NCI-H510A (cell line): ENCODE results near the gene ALPG.
"Not testable (repeated sequence)": the region's sequence is repeated elsewhere in the genome, so short reads cannot be mapped to it uniquely, and the experiment has no call there.

Experiments used
- DNase-seq: peaks from one replicate; lab custom pipeline; 2025; lab: John Stamatoyannopoulos, UW

Gene ALPG

DNA sequence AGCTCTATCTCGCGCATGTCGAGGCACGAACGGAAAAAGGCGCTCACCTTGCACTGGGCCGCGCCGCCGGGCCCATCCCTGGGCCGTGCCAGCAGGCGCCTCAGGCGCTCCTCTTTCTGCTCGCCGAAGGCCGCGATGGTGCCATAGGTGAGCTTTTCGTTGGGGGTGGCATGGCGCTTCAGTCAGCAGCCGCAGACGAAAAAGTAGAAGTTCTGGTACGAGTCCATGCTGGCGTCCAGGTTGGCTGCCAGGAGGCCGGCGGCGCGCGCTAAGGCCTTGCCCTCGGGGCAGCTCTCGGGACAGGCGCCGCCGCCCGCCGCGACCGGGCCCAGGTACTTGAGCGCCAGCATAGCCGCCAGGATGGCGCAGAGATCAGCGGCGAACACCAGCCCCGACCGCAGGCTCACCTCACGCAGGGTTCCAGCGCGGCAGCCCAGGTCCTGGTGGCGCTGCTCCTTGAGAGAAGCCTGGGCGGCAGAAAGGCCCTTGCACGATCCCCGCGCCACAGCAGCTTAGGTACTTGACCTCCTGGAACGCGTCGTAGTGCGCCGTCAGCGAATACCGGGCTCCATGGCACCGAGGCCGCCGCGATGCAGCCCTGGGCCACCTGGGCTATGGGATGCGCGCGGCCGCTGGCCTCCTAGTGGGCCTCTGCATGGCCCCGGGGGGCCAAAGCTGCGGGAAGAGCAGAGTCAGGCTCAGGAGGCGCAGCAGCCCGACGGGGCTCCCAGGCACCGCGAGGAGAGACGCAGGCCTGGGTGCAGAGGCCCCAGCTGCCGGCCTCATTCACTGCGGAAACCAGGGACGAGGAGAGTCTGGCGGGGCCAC, 12.8 kb downstream of the ALPG start:
- DNase-seq, result no peak

DNA sequence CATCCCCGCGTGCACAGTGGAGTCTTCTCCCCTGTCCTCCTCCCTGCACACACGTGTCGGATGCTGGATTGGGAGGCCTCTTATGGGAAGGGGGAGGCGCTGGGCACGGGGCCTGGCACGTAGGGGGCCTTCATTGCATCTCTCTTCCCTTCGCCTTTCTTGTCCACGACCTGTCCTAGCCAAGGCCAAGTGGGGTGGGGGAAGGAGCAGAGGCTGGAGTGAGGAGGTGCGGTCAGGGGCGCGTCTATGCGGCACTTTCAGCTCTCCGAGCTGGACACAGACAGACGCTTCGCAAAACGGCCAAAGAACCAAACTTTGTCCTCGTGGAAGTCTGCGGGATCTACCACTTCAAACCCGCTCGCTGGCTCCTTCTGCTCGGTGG, 13.4 kb downstream of the ALPG start:
- no peak for DNase-seq

DNA sequence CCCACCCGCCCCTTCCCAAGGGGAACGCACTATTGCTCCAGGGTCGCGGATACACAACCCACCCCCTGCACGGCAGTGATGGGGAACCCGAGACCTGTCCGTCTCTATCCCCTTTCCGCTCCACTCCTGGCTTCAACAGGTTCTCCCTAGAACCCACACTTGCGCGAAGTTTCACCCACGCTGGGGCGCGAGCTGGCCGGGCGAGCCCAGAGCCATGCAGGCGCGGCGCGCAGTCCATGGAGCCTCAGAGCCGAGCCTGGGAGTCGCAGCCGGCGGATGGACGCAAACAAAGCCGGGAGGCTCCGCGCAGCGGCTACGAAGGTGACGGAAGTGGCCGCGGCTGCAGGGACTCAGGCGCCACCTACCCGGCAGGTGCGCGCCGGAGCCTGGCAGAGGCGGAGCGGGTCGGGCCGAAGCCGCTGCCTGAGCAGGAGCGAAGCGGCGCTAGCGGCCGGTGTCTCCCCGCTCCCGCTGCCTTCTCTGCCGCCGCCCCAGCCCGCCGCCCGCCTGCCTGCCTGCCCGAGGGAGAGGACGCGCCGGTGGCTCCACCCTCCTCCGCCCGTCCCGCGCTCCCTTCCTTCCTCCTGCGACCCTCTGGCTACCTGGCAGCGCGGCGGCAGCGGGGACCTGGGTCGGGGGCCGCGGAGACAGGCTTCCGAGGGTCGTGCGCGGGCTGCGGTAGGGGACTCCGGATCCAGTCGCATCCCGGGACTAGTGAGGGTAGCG, 14.0 kb downstream of the ALPG start:
- peak; percentile 91 for DNase-seq

DNA sequence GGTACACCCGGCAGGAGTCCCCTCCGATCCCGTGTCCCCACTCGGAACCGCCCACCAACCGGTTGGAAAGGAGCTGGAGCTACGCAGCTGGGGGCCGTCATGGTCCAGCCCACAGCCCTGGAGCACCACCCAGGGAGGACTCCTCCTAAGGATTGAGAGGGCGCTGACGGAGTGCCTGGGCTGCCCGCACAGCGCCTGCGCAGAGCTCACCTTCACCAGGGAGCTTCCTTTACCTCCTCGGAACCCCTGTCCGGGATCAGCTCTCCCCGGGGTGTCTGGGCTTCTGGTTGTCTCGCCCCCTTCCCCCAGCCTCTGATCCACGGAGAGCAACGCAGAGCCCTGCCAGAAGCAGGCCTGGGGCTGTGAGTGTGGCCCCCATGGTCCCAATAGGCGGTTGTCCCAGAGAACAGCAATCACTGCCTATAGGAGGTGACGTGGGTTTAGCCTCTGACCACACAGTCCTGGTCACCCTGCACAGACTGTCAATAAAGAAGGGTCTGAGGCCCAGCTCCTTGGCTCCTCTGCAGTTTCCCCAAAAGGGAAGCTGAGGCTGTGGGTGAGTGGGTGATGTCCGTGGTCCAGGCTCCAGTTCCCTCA, 14.6 kb downstream of the ALPG start:
- no peak for DNase-seq

DNA sequence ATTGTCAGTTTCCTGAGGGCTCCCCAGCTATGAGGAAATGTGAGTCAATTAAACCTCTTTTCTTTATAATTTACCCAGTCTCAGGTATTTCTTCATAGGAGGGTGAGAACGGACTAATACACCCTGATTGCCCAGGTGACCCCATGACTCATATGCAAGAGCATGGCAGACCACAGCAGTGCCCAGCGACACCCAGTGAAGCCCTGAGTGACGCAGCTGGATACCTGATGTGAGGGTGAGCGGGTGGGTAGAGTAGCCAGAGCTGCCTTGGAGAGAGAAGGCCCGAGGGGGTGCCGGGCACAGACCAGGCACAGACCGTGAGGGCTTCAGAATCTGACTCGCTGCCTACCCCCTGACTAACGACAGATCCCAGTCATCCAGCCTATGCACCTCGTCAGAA, 15.4 kb downstream of the ALPG start:
- DNase-seq, result no peak

DNA sequence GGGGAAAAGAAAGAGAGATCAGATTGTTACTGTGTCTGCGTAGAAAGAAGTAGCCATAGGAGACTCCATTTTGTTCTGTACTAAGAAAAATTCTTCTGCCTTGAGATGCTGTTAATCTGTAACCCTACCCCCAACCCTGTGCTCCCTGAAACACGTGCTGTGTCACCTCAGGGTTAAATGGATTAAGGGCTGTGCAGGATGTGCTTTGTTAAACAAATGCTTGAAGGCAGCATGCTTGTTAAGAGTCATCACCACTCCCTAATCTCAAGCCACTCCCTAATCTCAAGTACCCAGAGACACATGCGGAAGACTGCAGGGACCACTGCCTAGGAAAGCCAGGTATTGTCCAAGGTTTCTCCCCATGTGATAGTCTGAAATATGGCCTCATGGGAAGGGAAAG, 16.4 kb downstream of the ALPG start:
- not testable (repeated sequence) for DNase-seq

DNA sequence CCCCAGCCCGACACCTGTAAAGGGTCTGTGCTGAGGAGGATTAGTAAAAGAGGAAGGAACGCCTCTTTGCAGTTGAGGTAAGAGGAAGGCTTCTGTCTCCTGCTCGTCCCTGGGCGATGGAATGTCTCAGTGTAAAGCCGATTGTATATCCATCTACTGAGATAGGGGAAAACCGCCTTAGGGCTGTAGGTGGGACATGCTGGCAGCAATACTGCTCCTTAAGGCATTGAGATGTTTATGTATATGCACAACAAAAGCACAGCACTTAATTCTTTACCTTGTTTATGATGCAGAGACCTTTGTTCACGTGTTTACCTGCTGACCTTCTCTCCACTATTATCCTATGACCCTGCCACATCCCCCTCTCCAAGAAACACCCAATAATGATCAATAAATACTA, 16.8 kb downstream of the ALPG start:
- DNase-seq, result not testable (repeated sequence)

DNA sequence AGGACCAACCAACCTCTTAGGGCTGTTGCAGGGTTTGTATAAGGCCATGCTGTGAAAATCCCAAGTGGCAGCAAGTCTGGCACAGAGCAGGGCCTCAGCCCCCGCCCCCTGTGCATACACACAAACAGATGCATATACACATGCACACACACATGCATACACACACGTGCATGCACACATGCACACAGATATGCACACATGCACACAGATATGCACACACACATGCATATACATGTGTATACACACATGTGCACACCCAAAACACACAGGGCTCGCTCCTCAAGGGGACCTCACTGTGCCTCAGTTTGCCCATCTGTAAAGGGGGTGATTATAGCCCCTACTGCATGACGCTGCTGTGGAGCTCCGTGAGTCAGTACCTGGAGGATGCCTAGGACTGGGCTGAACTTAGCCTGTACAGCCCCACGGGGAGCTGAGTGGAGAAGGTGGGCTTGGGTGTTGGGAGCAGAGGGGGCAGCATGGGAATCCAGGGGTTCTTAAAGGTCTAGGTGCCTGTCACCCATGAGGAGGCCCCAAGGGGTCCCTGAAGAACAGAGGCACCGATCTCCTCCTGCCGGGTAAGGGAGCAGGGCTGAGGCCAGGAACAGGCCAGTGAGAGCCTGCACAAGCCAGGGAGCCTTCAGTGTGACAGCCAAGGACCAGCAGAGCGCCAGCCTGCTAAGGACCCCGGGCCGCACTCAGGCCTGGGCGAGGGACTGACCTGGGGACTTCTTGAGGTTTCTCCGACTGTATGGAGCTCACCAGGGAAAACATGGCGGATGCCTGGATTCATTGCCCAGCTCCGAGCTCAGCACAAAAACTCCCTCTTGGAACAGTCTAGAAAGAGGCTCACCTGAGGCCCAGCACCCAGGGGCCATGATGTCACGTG, 25.3 kb downstream of the ALPG start:
- no peak for DNase-seq

DNA sequence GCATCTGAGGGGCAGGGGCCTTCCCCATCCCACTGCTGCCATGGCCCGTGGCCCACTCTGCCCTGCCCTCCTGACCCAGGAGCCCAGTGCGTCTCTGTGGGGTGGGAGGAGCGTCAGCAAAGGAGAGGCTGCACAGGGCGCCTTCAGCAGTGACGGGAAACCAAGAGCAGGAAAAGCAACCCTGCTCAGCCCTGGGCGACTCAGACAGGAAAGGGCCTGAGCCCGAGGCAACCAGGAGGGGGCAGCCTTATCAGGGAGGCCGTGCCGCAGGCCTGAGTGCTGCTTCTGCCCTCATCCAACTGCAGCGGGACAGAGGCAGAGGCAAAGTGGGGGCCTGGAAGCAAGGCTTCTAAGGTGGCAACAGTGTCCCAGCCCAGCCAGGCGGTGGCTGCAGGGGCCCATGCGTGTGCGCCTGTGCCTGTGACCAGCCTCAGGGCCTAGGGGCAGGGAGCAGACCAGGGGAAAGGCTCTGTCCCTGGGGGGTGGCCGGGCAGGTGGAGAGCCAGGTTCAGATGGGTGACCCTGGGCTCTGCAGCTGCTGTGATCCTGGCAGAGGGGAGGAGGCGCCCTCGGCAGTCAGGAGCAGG, 26.0 kb downstream of the ALPG start:
- no peak for DNase-seq

DNA sequence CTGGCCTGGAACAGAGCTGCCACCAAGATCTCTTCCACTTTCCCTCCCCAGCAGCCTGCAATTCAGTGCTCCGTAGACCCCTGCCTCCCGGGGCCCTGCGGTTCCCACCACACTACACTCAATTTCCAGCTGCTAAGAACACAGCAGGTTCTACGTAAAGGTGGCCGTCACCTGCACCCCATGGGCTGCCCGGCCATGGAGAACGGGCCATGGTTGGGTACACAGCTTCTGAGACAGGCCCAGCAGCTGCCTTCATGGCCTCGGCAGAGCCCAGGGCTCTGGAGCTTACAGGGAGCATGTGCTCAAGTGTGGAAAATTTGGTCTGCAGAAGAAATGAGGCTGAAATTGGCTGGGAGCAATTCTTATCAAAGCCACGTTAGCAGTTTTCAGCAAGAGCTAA, 27.0 kb downstream of the ALPG start:
- DNase-seq, result not testable (repeated sequence)

DNA sequence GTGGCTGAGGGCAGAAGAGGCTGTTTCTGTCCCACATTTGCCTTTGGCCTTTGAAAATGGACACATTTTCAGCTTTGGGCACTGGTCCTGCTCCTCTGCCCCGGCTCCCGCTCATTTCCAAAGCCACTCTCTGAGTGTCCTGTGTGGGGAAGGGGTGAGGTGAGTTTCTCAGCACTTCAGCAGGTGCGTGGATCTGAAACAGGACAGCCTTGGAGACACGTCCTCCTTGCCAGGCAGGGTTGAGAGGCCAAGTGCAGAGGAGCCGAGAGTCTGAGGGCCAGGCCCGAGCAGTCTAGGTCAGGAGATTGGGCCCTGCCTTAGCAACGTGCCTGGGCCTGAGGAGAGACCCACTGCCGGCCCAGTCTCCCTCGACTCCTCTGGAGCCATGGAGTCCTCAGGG, 27.4 kb downstream of the ALPG start:
- DNase-seq, result no peak

DNA sequence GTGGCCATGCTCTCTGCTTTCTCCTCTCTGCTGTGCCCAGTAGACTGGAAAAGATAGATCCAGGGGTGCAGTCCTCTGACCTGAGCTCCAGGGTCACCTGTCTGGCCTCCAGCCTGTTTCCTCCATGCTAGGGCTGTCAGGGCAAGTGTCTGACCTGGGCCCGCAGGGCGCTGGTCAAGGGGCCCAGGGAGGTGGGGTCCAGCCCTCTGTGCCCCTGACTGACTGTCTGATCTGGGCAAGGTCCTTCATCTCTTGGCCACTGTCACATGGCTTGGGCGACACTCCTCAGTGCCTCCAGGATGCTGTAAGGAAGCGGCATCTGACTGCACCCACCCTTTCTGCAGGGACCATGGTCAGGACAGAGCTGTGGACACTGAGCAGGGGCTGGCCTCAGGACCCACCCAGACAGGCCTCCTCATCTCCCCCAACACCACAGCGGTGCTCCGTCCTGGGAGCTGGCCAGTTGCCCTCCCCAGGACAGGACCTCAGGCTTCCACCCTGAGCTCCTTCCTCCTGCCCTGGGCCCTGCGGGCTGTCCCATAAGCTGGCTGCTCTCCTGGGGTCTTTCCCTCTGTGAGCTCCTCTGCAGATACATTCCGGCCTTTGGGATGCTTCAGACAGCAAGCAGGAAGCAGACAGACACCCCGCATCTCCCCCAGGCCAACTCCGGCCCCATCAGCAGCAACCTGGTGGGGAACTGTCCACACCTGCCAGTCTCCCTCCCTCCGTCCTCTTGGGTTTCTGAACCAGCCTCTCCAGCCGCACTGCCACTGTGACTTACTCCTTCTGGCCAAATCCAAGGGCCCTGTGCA, 28.1 kb downstream of the ALPG start:
- DNase-seq, result no peak

DNA sequence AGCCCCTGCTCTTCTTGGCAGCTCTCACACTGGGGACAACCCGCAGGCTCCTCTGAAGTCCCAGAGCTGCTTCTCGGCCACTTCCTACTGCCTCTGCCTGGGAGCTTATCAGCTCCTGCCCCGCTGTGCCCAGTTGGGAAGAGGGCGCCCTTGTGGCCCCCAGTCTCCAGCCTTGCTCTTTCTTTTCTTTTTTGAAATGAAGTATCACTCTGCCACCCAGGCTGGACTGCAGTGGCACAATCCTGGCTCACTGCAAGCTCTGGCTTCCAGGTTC, 28.7 kb downstream of the ALPG start:
- no peak for DNase-seq

DNA sequence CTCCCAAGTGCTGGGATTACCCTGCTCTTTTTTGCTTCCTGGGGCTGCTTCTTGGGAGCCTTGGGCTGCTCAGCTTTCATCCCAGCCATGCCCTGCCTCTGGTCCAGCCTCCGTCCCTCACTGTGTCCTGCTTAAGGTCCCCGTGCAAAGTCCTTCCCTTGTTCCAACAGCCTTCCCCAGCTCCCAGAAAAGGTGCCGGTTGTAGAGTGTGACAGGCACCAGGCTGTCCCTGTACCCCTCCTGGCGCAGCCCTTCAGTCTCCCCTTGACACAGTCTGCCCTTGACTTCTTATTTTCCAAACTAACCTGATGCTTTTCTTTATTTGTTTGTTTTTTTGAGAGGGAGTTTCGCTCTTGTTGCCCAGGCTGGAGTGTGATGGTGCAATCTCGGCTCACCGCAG, 29.2 kb downstream of the ALPG start:
- DNase-seq, result no peak

DNA sequence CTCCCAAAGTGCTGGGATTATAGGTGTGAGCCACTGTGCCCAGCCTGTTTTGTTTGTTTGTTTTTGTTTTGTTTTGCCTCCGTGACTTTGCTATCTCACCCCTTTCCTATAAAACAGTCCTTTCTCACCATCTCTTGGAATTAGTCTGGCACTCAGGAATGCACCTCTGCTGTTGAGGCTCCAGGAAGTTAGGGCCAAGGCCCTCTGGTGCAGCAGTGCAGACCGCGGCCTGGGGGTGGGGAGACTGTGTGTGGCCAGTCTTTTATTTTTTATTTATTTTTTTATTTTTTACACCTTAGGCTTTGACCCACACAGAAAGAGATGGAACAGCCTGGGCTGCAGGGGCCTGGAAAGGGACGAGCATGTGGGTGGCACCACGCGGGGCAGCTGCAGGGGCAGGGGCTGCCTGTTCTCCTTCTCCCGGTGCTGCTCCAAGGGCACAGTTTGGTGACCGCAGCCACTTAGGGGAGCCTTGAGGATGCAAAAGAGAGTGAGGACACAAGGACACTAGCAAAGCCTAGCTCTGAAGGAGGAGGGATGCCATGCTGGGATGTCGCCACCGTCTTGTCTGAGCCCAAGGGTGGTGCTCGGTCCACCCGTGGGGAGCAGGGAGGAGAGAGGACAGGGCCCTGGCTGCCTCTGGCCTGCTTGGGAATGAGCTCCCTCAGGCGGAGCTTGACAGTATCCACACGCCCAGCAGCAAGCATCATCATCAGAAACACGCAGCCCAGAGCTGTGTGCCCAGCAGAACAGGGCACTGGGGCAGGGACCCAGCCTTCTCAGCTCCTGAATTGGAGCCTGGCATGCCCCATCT, 29.9 kb downstream of the ALPG start:
- no peak for DNase-seq

DNA sequence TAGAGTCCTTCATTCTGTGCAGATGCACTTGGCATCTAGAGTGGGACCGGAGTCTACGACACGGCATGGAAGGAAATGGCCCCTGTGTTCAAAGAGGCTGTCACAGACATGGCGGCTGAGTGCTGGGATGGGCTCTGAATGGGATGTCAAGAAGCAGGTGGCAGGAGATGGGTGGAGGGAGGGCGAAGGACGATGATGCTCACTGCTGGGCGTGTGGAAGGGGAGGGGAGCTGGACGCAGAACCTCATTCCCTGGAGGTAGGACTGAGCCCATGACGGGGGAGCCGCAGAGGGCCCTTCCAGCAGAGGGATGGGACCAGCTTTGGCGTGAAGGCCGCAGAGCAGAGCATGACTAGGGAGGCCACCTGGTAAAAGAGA, 30.5 kb downstream of the ALPG start:
- no peak for DNase-seq

DNA sequence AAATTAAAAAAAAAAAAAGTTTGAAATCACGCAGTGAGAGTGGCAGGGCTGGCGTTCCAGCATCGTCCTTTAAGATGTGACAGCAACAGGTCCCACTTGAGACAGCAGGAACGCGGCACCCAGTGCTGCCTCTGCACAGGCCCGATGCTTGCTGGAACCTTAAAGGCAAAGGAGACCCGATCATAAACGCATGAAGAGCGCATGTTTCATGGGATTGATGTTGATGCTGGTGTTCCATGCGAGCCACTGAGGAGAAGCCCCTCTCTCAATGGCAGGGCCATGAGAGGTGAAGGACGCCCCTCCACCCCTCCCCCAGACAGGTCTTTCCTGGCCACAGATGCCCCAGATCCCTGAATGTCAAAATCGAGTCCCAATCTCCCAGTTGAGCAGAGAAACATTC, 31.4 kb downstream of the ALPG start:
- DNase-seq, result no peak

DNA sequence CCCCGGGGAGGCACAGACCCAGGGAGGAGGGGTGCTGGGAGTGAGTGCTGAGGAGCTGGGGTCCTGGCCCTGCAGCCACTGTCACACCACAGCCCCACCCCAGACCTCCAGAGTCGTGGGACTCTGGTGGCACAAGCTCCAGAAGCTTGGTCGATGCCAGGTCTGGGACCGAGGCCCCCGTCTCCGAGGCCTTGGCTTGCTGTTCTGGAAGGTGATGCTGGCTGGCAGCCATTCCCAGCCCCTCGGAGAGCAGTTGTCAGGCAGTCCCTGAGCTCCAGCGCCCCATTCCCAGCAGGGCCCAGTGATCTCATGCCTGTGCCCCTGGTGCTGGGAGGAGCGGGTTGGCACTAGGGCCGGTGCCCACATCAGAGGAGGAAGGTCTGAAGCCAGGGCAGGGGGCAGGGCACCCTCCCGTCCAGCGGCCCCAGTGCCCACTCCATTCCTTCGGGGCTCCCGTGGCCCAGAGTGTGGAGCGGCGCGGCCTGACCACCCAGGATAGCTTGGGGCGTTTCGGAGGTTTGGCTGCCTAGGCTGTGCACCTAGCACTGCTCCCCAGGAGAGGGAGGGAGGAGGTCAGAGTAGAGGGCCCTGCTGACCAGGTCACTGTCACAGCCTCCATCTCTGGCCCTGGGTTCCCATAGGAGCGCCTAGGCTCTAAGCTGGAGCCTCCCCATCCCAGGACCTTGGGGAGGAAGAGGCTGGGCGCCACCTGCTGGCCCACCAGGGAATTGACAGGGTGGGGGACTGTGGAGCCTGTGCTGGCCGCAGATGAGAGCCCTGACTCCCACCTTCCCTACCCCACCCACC, 32.5 kb downstream of the ALPG start:
- no peak for DNase-seq

DNA sequence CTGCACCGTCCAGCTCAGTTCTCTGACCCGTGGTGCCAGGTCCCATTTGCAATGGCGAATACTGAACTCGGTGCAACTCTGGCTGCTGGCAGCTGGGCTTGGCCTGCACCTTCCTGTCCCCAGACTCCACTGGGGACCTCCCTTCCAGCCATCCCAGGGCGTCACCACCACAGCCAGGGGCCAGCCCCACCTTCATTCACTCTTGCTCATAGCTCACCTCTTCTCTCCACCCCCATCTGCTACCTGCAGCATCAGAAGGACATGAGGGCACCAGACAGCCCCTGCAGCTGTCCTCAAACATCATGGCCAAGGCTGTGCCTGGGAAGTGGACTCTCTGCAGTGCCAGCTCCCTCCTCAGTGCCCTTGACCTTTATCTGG, 33.1 kb downstream of the ALPG start:
- no peak for DNase-seq
